Measurements from ENCODE around the gene ASCC3.

DNA sequence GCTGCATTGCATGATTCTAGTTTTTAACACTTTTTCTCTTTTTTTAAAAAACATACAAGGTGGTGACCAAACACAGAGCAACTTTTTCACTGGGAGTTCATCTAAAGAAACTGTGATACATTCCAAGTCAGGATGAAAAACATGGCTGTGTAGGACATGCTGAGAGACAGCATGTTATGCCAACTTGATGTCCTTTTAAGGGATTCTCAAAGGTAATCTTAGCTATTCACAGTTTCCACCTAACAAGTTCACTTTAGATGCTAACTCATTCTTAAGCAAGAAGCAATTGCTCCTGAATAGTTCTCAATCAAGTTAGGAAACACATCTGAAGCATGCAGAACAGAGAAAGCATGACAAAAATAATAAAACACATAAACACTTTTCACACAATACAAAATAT is 3.3 kb downstream of the ASCC3 start:
- no peak for TF ChIP-seq CTCF (IDR thresholded peaks at IDR 0.05 in 4 of 5, conservative IDR thresholded peaks at IDR 0.05 in 1 of 5)
- no peak for TF ChIP-seq POLR2A (IDR thresholded peaks at IDR 0.05)

Measured in gastrocnemius medialis (tissue), 4 donors.